HFFc6 (cell line): ENCODE measurements around the gene ST8SIA4. TPM values are rescaled to one million over a fixed set of nuclear protein-coding genes. Genes with fewer than 3 reads are reported as not detected.

Experiments
- DNase-seq: peaks from one replicate; pipeline ENCODE4 v3.0.0-alpha.2; 2018
- H3K27ac Mint-ChIP-seq: 2 replicates; pipeline ENCODE4 v1.8.0; 2020; ENCODE audit warnings: mild to moderate bottlenecking, mixed read lengths
- H3K27me3 Mint-ChIP-seq: 2 replicates; pipeline ENCODE4 v1.8.0; 2021; ENCODE audit warnings: mild to moderate bottlenecking, moderate library complexity, mixed read lengths; ENCODE audit not compliant: insufficient read depth
- H3K36me3 Mint-ChIP-seq: 2 replicates; pipeline ENCODE4 v1.8.0; 2021; ENCODE audit warnings: low read depth, mixed read lengths
- H3K4me1 Mint-ChIP-seq: 2 replicates; pipeline ENCODE4 v1.8.0; 2020; ENCODE audit warnings: low read depth, mixed read lengths
- H3K4me3 Mint-ChIP-seq: 2 replicates; pipeline ENCODE4 v1.8.0; 2020; ENCODE audit warnings: mild to moderate bottlenecking, moderate library complexity, mixed read lengths
- H3K9me3 Mint-ChIP-seq: 2 replicates; pipeline ENCODE4 v1.8.0; 2020; ENCODE audit warnings: mild to moderate bottlenecking, mixed read lengths
- total RNA-seq, 6 experiments: library from RNA; stranded (reverse); fragmentation: NEBNext Ultra II Directional; extraction: Animal tissue kit (Norgen Biotek cat#: 25700); gene quantifications; 2 replicates in 1 of 6; 3 replicates in 5 of 6; pipeline ENCODE4 v1.2.3, GENCODE V29; 2021
- TF ChIP-seq, protein P1 (sequence below): fragments of 200-600 bp; sonication (generic); IDR thresholded peaks from 2 replicates; pipeline ENCODE4 v1.5.0; 2021; ENCODE audit warnings: antibody characterized with exemption, mild to moderate bottlenecking

The ST8SIA4 gene
- total RNA-seq, 6 experiments from 2014 or later: not detected

- Mint-ChIP-seq H3K27me3 (no peaks in the 10 kb centered on the region; the same call in 1 of the 2 replicates), H3K4me1 (no peaks in the 10 kb centered on the region), H3K27ac (no peak overlapping the region), H3K4me3 (no peak overlapping the region), H3K36me3 (no peaks in the 10 kb centered on the region), H3K9me3 (no peaks in the 10 kb centered on the region; the same call in 1 of the 2 replicates)
- DNase-seq: peak; percentile 5
- TF ChIP-seq, protein P1, sequence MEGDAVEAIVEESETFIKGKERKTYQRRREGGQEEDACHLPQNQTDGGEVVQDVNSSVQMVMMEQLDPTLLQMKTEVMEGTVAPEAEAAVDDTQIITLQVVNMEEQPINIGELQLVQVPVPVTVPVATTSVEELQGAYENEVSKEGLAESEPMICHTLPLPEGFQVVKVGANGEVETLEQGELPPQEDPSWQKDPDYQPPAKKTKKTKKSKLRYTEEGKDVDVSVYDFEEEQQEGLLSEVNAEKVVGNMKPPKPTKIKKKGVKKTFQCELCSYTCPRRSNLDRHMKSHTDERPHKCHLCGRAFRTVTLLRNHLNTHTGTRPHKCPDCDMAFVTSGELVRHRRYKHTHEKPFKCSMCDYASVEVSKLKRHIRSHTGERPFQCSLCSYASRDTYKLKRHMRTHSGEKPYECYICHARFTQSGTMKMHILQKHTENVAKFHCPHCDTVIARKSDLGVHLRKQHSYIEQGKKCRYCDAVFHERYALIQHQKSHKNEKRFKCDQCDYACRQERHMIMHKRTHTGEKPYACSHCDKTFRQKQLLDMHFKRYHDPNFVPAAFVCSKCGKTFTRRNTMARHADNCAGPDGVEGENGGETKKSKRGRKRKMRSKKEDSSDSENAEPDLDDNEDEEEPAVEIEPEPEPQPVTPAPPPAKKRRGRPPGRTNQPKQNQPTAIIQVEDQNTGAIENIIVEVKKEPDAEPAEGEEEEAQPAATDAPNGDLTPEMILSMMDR: no peak
Measured at GRCh38 chr5:100797861-100798260, 105.2 kb downstream of the ST8SIA4 start.

DNA sequence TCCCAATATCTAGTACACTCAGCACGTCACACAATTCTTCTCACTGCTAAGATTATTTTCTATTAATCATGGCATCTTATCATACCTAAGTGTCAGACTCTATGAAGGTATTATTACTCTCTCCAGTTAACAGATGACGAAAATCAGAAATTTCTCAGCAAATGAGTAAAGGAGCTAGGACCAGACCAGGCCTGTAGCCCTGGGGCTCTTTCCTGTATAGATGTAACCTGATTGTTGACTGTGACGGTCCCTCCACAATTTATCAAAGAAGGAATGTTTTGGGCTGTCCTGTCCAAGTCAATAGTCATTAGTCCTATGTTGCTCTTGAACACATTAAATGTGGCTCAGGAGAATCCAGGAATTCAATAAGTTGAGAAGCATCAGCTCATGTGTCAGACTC lies 106.2 kb downstream of the ST8SIA4 start:
- Mint-ChIP-seq H3K4me3 (no peak overlapping the region), H3K27me3 (no peaks in the 10 kb centered on the region; the same call in 1 of the 2 replicates), H3K9me3 (no peaks in the 10 kb centered on the region; the same call in 1 of the 2 replicates), H3K36me3 (no peaks in the 10 kb centered on the region), H3K27ac (no peak overlapping the region), H3K4me1 (no peaks in the 10 kb centered on the region)
- no peak for DNase-seq
- TF ChIP-seq, protein P1: no peak

- TF ChIP-seq, protein P1: no peak
- H3K27me3 Mint-ChIP-seq: no peaks in the 10 kb centered on the region; the same call in 1 of the 2 replicates
- H3K27ac Mint-ChIP-seq: no peak overlapping the region
- no peaks in the 10 kb centered on the region for H3K4me1 Mint-ChIP-seq
- no peak overlapping the region for H3K4me3 Mint-ChIP-seq
- DNase-seq: no peak
- H3K9me3 Mint-ChIP-seq: no peaks in the 10 kb centered on the region; the same call in 1 of the 2 replicates
- no peaks in the 10 kb centered on the region for H3K36me3 Mint-ChIP-seq
Measured at GRCh38 chr5:100794844-100795243, 108.2 kb downstream of the ST8SIA4 start.

- H3K36me3 Mint-ChIP-seq: no peaks in the 10 kb centered on the region
- H3K27me3 Mint-ChIP-seq: no peaks in the 10 kb centered on the region; the same call in 1 of the 2 replicates
- H3K4me1 Mint-ChIP-seq: no peaks in the 10 kb centered on the region
- H3K27ac Mint-ChIP-seq: no peak overlapping the region
- no peaks in the 10 kb centered on the region; the same call in 1 of the 2 replicates for H3K9me3 Mint-ChIP-seq
- H3K4me3 Mint-ChIP-seq: no peak overlapping the region
- no peak for DNase-seq
- TF ChIP-seq, protein P1: no peak
Measured at GRCh38 chr5:100794218-100794617, 108.9 kb downstream of the ST8SIA4 start.

DNA sequence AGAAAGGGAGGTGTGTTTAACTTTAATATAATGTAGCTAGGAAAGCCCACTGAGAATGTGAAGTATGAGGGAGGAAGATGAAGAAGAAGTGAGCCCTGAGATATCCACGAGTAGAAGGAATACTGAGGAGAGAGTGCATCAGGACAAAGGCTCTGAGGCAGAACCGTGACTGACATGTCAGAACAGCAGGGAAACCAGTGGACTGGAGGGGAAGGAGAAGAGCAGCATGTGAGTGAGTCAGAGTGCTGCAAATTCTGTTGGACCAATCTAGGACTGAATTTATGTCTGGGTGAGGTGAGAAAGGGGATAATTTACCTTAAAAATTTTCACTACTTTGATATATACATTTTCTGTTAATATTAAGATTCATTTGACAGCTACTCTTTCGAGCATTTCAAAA lies 110.3 kb downstream of the ST8SIA4 start:
- Mint-ChIP-seq H3K27ac (no peak overlapping the region), H3K4me3 (no peak overlapping the region), H3K36me3 (no peaks in the 10 kb centered on the region), H3K4me1 (no peaks in the 10 kb centered on the region), H3K9me3 (no peaks in the 10 kb centered on the region; the same call in 1 of the 2 replicates), H3K27me3 (no peaks in the 10 kb centered on the region; the same call in 1 of the 2 replicates)
- DNase-seq: no peak
- TF ChIP-seq, protein P1: no peak
